HepG2 (cell line): ENCODE results near the gene MEIOB. TPM values are rescaled to one million over a fixed set of nuclear protein-coding genes. Genes with fewer than 3 reads are reported as not detected.

Experiments used
- EEA1 ChIP-seq: sonication (generic); formaldehyde crosslinking; IDR thresholded peaks from 2 replicates; pipeline ENCODE4 v1.5.1; 2020; ENCODE audit warnings: mild to moderate bottlenecking, missing genetic modification reagents, borderline replicate concordance
- FOSL2 ChIP-seq: sonication (generic); formaldehyde crosslinking; IDR thresholded peaks from 2 replicates; pipeline ENCODE4 v1.4.0; 2020; ENCODE audit warnings: missing genetic modification reagents
- GABPA ChIP-seq, 2 experiments: IDR thresholded peaks; 2 replicates each; pipeline ENCODE4 v1.6.1; 2011 to 2016; ENCODE audit warnings: low read depth in 2 of 2, low read length in 1 of 2, missing biosample characterization in 1 of 2, missing genetic modification characterization in 1 of 2
- HIC2 ChIP-seq: sonication (generic); formaldehyde crosslinking; IDR thresholded peaks from 2 replicates; pipeline ENCODE4 v1.9.0; 2022; ENCODE audit warnings: low read depth, missing genetic modification reagents
- MED1 ChIP-seq: sonication (generic); formaldehyde crosslinking; IDR thresholded peaks from 2 replicates; pipeline ENCODE4 v1.4.0; 2020; ENCODE audit warnings: missing genetic modification reagents
- PRDM15 ChIP-seq: sonication (generic); formaldehyde crosslinking; IDR thresholded peaks from 2 replicates; pipeline ENCODE4 v1.4.0; 2020; ENCODE audit warnings: missing genetic modification reagents
- RARA ChIP-seq: IDR thresholded peaks from 2 replicates; pipeline ENCODE4 v1.6.1; 2016; ENCODE audit warnings: missing genetic modification reagents, missing compliant biosample characterization
- RARG ChIP-seq: sonication (generic); formaldehyde crosslinking; IDR thresholded peaks from 2 replicates; pipeline ENCODE4 v1.4.0; 2020; ENCODE audit warnings: low read depth, mild to moderate bottlenecking, missing genetic modification reagents
- ZBTB46 ChIP-seq: sonication (generic); formaldehyde crosslinking; IDR thresholded peaks from 2 replicates; pipeline ENCODE4 v1.4.0; 2020; ENCODE audit warnings: mild to moderate bottlenecking, missing genetic modification reagents, borderline replicate concordance
- ZNF136 ChIP-seq: sonication (generic); formaldehyde crosslinking; IDR thresholded peaks from 2 replicates; pipeline ENCODE4 v1.8.1; 2022; ENCODE audit warnings: low read depth, mild to moderate bottlenecking, moderate library complexity, missing genetic modification reagents
- ZNF407 ChIP-seq: sonication (generic); formaldehyde crosslinking; IDR thresholded peaks from one replicate; pipeline ENCODE4 v1.5.1; 2020; ENCODE audit warnings: mild to moderate bottlenecking, missing genetic modification reagents; ENCODE audit errors: not compliant biosample characterization
- ZNF572 ChIP-seq: sonication (generic); formaldehyde crosslinking; IDR thresholded peaks from 2 replicates; pipeline ENCODE4 v1.5.1; 2020; ENCODE audit warnings: mild to moderate bottlenecking, missing genetic modification reagents
- ZNF782 ChIP-seq: sonication (generic); formaldehyde crosslinking; IDR thresholded peaks from 2 replicates; pipeline ENCODE4 v1.4.0; 2020; ENCODE audit warnings: missing genetic modification reagents, mild to moderate bottlenecking, borderline replicate concordance
- polyA plus RNA-seq, 8 experiments: library from polyadenylated mRNA; depleted of rRNA in 3 of 8; stranded (reverse) in 7 of 8; unstranded in 1 of 8; fragments of >200 nt; fragmentation: Illumina TruSeq in 4 of 8; extraction: Trizol in 4 of 8; gene quantifications; 2 replicates each; pipeline versions ENCODE4 v1.2.1 to v1.2.3, GENCODE V29; 2011 to 2016; ENCODE audit warnings: low read depth in 4 of 8, missing spikeins in 1 of 8, mixed read lengths in 1 of 8; ENCODE audit not compliant: insufficient read depth in 1 of 8
- total RNA-seq, 5 experiments: library from RNA; depleted of rRNA; stranded (reverse); fragments of >200 nt; fragmentation: Illumina TruSeq; extraction: Trizol; gene quantifications; 2 replicates each; pipeline ENCODE4 v1.2.3, GENCODE V29; 2016; ENCODE audit warnings: low read depth in 1 of 5

The MEIOB gene
- total and polyA plus RNA-seq, 2 of the 13 experiments (the other 11 are each of a cell fraction or from before 2014, with no cell fraction given) = 0.17 TPM; not detected in 1

GRCh38 chr16:1825381-1825863 lies 46.5 kb downstream of the MEIOB start (continued):
- TF ChIP-seq PRDM15 = no peak
- TF ChIP-seq FOSL2 = no peak
- TF ChIP-seq MED1 (CRISPR knock-in tag) = peak; percentile 59; the same call in 1 of the 2 replicates
- no peak for TF ChIP-seq GABPA (IDR thresholded peaks at IDR 0.05; ENCODE audit: low read depth, low read length)
- TF ChIP-seq GABPA (CRISPR knock-in tag; IDR thresholded peaks at IDR 0.05; ENCODE audit: low read depth) = no peak
- TF ChIP-seq RARA (CRISPR knock-in tag) = peak; percentile 61; the same call in 1 of the 2 replicates
- peak; percentile 59; the same call in 1 of the 2 replicates for TF ChIP-seq ZNF136 (CRISPR knock-in tag)
- TF ChIP-seq ZNF572 (CRISPR knock-in tag) = no peak
- TF ChIP-seq ZNF782 (CRISPR knock-in tag) = no peak
- TF ChIP-seq RARG = no peak
- TF ChIP-seq HIC2 = peak; percentile 31; the same call in 1 of the 2 replicates
- TF ChIP-seq ZBTB46 (CRISPR knock-in tag) = no peak
- no peak for TF ChIP-seq EEA1 (CRISPR knock-in tag)
- no peak for TF ChIP-seq ZNF407 (CRISPR knock-in tag)
